Hematopoietic multipotent progenitor cell treated with erythropoietin and hydrocortisone succinate and interleukin-3 and kit ligand, for 4 days (in vitro differentiated cells): ENCODE data around the gene TSNAXIP1.
"Not testable (repeated sequence)": the region's sequence is repeated elsewhere in the genome, so short reads cannot be mapped to it uniquely, and the experiment has no call there.

Experiments
- DNase-seq: peaks from one replicate; pipeline ENCODE4 v3.0.0-alpha.2; 2015

Gene TSNAXIP1

DNA sequence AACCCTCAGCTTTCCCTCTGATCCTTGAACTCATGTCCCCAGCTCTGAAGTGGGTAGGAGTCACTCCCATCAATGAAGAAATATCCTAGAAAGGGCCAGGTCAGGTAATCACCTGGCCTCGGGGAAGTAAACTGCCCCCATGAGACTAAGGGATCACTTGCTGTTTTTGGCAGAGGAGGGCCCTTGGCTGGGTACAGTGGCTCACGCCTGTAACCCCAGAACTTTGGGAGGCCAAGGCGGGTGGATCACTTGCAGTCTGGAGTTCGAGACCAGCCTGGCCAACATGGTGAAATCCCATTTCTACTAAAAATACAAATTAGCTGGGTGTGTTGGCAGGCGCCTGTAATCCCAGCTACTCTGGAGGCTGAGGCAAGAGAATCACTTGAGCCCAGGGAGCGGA lies 57.4 kb downstream of the TSNAXIP1 start:
- DNase-seq = not testable (repeated sequence)

DNA sequence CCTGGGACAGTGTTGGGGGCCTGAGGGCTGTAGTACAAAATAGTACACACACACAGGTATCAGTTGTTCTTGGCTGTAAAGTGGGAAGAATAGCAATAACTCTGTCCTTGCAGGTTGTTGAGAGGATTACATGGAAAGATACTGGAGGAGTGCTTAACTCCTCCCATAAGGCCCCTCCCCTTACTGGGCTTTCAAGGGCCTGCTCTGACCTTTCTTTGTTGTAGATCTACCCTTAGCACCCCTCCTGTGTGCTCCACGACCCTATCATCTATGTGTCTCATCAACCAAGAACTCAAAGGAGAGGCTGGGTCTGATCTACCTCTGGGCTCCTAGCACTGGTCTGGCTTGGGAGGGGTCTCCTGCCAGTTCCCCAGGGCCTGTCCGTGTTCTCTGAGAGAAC lies 57.9 kb downstream of the TSNAXIP1 start:
- DNase-seq = no peak

DNA sequence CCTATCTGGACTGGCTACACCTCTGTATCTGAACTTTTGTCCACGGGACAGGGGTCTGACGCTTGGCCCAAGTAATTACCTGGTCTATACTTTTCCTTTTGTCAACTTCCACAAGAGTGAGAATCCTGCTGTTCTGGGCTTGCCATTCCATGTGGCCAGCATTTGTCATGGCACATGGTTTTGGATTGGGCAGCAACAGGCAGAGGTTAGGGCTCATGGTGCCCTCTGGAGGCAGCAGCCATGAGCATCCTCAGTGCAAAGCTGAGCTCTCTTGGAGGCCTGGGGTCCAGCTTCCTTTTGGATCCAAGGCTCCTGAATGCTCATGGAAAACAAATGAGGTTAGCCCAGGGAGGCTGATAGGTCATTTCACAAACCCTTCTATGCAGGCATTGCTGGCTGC lies 58.6 kb downstream of the TSNAXIP1 start:
- peak; percentile 75 for DNase-seq

DNA sequence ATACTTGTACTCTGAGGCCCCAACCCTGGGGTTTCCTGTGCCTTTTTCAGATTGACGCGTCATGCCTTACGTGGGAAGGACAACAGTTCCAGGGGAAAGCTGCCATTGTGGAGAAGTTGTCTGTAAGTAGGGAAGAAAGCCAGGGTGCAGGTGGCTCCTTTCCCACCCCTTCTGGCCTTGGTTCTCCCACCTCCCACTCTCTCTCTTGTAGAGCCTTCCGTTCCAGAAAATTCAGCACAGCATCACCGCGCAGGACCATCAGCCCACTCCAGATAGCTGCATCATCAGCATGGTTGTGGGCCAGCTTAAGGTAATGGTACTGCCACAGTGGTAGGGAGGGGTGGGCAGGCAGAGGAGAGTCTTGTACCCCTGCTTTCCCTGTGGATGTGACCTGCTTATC lies 61.6 kb downstream of the TSNAXIP1 start:
- DNase-seq = no peak

- DNase-seq = no peak
Measured at GRCh38 chr16:67869653-67870052, 63.0 kb downstream of the TSNAXIP1 start.

- no peak for DNase-seq
Measured at GRCh38 chr16:67871256-67871655, 64.6 kb downstream of the TSNAXIP1 start.

DNA sequence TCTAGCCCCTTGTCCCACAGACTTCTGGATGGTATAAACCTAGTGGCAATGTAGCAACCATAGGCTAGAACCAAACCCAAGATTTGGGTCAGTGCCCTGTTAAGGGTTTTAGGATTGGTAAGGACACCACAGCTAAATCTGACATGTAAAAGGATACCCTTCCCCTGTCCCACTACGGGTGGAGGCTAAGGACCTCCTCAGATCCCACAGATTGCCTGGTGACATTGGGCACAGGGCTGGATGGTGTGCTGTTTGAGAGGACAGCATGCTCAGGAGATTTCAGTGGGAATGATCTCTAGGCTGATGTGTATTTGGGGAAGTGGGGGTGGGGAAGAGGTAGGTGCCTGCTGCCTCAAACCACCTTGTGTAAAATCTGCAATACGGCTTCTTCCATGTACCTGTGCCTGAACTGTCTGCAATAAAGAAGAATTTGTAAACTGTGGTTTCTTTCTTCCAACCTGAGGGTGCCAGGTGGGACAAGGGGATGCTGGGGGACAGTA lies 65.5 kb downstream of the TSNAXIP1 start:
- DNase-seq = peak; percentile 18

DNA sequence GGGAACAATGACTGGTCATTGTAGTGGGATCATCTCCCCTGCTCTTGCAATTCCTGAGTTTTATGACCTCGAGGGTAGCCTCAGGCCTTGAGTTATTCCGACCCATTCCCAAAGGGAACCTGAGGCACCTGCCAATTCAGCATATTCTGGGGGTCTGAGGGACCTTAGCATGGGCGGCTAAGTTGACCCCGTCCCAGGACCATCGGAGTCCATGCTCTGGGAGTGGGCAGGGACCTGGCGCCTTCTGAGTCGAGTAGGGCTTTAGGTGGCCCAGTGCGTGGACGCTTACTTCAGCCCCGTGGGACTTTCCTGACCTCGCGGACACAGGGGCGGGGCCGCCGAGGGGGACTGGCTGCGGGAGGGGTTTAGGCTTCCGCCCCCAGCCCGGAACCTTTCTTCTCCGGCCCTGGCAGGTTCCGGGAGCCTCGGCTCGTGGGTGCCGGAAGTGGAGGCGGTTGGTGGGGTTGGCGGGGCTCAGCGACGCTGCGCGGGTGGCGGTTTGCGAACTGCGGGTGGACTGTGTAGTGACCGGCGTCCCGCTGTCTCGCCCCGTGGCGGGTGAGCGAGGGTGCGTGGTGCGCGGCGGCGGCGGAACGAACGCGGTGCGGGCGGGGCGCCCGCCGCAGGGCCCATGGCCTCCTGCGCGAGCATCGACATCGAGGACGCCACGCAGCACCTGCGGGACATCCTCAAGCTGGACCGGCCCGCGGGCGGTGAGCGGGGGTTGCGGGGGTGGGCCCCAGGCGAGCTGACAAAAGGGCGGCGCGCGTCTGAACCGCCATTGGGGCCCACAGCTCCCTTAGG lies 66.1 kb downstream of the TSNAXIP1 start, which contains the start of gene EDC4:
TSS of gene EDC4 (plus strand) at position 422 of the 804 bp plus-strand sequence. CDS start at position 632, 210 bp downstream.
- peak; percentile 90 for DNase-seq

- DNase-seq = peak; percentile 21
Measured at GRCh38 chr16:67873435-67874370, 67.0 kb downstream of the TSNAXIP1 start.

- DNase-seq = no peak
Measured at GRCh38 chr16:67874372-67874771, 67.7 kb downstream of the TSNAXIP1 start.

DNA sequence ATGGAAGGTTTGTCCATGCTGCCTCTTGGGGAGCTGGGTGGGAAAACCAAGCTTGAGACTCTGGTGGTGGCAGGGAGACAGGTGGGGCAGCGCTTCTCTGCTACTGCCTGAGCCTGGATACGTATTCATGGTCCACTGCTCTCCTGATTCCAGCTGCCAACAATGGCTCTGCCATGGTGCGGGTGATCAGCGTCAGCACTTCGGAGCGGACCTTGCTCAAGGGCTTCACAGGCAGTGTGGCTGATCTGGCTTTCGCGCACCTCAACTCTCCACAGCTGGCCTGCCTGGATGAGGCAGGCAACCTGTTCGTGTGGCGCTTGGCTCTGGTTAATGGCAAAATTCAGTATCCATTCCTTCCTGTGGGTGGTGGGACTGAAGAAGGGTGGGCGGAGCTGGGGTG lies 70.4 kb downstream of the TSNAXIP1 start:
- no peak for DNase-seq
